Psoas muscle (tissue), 8 donors: ENCODE measurements around the gene CORIN. TPM values are rescaled to one million over a fixed set of nuclear protein-coding genes. Genes with fewer than 3 reads are reported as not detected.

Experiments used
- ATAC-seq, 4 donors: fragments of 200-7000 bp; cut with Tn5 transposase; one replicate each; pipeline ENCODE4 v1.9.1; 2020; ENCODE audit warnings: moderate library complexity in 3 of 4, mild to moderate bottlenecking in 2 of 4
- DNase-seq, 2 donors: peaks; one replicate each; pipeline ENCODE4 v3.0.0-alpha.2; 2020
- H3K27ac ChIP-seq: fragments of 200-600 bp; one replicate; pipeline ENCODE4 v1.8.0; 2022
- H3K27me3 ChIP-seq, 3 donors: fragments of 200-600 bp in 1 of 3; one replicate each; pipeline versions ENCODE4 v1.6.1 to v1.8.0; 2013 to 2022; ENCODE audit warnings: low read length in 2 of 3, mild to moderate bottlenecking in 2 of 3, moderate library complexity in 1 of 3; ENCODE audit not compliant: insufficient read depth in 3 of 3
- H3K36me3 ChIP-seq, 2 donors: fragments of 200-600 bp in 1 of 2; one replicate each; pipeline versions ENCODE4 v1.6.1 to v1.8.0; 2013 to 2022; ENCODE audit warnings: low read depth in 1 of 2, mild to moderate bottlenecking in 1 of 2, moderate library complexity in 1 of 2; ENCODE audit not compliant: insufficient read depth in 1 of 2
- H3K4me1 ChIP-seq: fragments of 200-600 bp; one replicate; pipeline ENCODE4 v1.8.0; 2022
- H3K4me3 ChIP-seq: fragments of 200-600 bp; one replicate; pipeline ENCODE4 v1.8.0; 2022; ENCODE audit warnings: mild to moderate bottlenecking
- H3K9me3 ChIP-seq: fragments of 200-600 bp; one replicate; pipeline ENCODE4 v1.8.0; 2022
- CTCF ChIP-seq: fragments of 200-600 bp; IDR thresholded peaks from one replicate; pipeline ENCODE4 v1.8.0; 2022; ENCODE audit warnings: antibody characterized with exemption
- WGBS, 3 donors: extraction: QIAGEN DNeasy Blood & Tissue Kit; methylation state at CpG; one replicate each; pipeline versions ENCODE4 v1.1.6 to v1.1.7; 2013; 5-methylcytosine and 5-hydroxymethylcytosine counted together
- intact Hi-C, 2 donors: fragments of 100-400 bp; cut with DNase I; formaldehyde crosslinking; loops; one replicate each; pipeline versions ENCODE4 v1.11.0 to v1.14.2; 2022
- polyA plus RNA-seq, 3 donors: library from polyadenylated mRNA; stranded (reverse); fragments of 200-250 nt; gene quantifications; one replicate each; pipeline ENCODE4 v1.2.3, GENCODE V29; 2013
- total RNA-seq, 4 donors: library from RNA; stranded (reverse); fragmentation: NEBNext Ultra II Directional in 2 of 4; extraction: Animal tissue kit (Norgen Biotek cat#: 25700) in 2 of 4; gene quantifications; one replicate each; pipeline versions ENCODE4 v1.2.1 to v1.2.4, GENCODE V29; 2021 to 2023
- donor health status: healthy with polysubstance abuse.
- donor health status: DM: no; HTN: no; CAD: no; lungs with moderate emphysema.
- donor health status: Bipolar disorder and iron deficiency.
- donor health status: healthy.
- donor health status: DM: yes; HTN: yes; CAD: no.
- donor health status: DM: no; HTN: no; CAD: no.
- donor health status: DM: no; HTN: no; CAD: no.
- donor health status: DM: yes; HTN: yes; CAD: no.

Gene CORIN
- total and polyA plus RNA-seq, 7 donors, result 0.03 to 1.3 (median 0.16) TPM; not detected in 1

- no peaks in the 10 kb centered on the region for H3K36me3 ChIP-seq
- H3K4me3 ChIP-seq, result no peak overlapping the region
- 40 to 47% (median 47%) methylated on average over 5 of the region's 5 CpGs for WGBS, 3 donors
- TF ChIP-seq CTCF, result no peak
- no peak for DNase-seq
- peaks cover 0 to 4% (median 4%) of the 10 kb centered on the region in 3 donors for H3K27me3 ChIP-seq
- intact Hi-C loops, result no loop called here
- no peak overlapping the region for H3K27ac ChIP-seq
- no peaks in the 10 kb centered on the region for H3K9me3 ChIP-seq
- H3K4me1 ChIP-seq, result no peaks in the 10 kb centered on the region
- ATAC-seq, result no peak
Observed at GRCh38 chr4:47717188-47717587, 120.7 kb downstream of the CORIN start.

- intact Hi-C loops, result no loop called here
- Histone ChIP-seq H3K27me3 (peaks cover 0 to 4% (median 0%) of the 10 kb centered on the region in 3 donors), H3K4me1 (no peaks in the 10 kb centered on the region), H3K27ac (no peak overlapping the region), H3K36me3 (no peaks in the 10 kb centered on the region), H3K9me3 (no peaks in the 10 kb centered on the region), H3K4me3 (no peak overlapping the region)
- no peak for TF ChIP-seq CTCF
- DNase-seq (no peak), ATAC-seq (no peak)
- WGBS, 3 donors, result 54 to 60% (median 56%) methylated on average over 3 of the region's 3 CpGs
Observed at GRCh38 chr4:47715716-47716416, 122.0 kb downstream of the CORIN start.

- H3K27ac ChIP-seq, result no peak overlapping the region
- WGBS, 3 donors, result 61 to 70% (median 66%) methylated on average over 2 of the region's 2 CpGs
- no peak for TF ChIP-seq CTCF
- DNase-seq, result no peak
- no peaks in the 10 kb centered on the region for H3K36me3 ChIP-seq
- no peaks in the 10 kb centered on the region for H3K9me3 ChIP-seq
- H3K4me3 ChIP-seq, result no peak overlapping the region
- H3K4me1 ChIP-seq, result no peaks in the 10 kb centered on the region
- intact Hi-C loops, result no loop called here
- ATAC-seq, result no peak
- H3K27me3 ChIP-seq, result peaks cover 0 to 4% (median 0%) of the 10 kb centered on the region in 3 donors
Observed at GRCh38 chr4:47714269-47714668, 123.6 kb downstream of the CORIN start.

GRCh38 chr4:47713129-47713834, 124.6 kb downstream of the CORIN start:
- H3K4me3 ChIP-seq, result no peak overlapping the region
- 46 to 50% (median 47%) methylated on average over 6 of the region's 6 CpGs for WGBS, 3 donors
- intact Hi-C loops, result no loop called here
- H3K27ac ChIP-seq, result no peak overlapping the region
- H3K36me3 ChIP-seq, result no peaks in the 10 kb centered on the region
- ATAC-seq, result no peak
- H3K9me3 ChIP-seq, result no peaks in the 10 kb centered on the region
- H3K4me1 ChIP-seq, result no peaks in the 10 kb centered on the region
- TF ChIP-seq CTCF, result no peak
- peaks cover 0 to 4% (median 0%) of the 10 kb centered on the region in 3 donors for H3K27me3 ChIP-seq
- DNase-seq, result no peak
